PC-9 (cell line): Measurements from ENCODE around the gene NFX1. TPM values are rescaled to one million over a fixed set of nuclear protein-coding genes. Genes with fewer than 3 reads are reported as not detected.
"Not testable (repeated sequence)": the region's sequence is repeated elsewhere in the genome, so short reads cannot be mapped to it uniquely, and the experiment has no call there.

Experiments used
- BruUV-seq: library from RNA; stranded (reverse); fragments of 400-500 nt; replicated peaks from 2 replicates; lab custom pipeline; 2021; lab: Mats Ljungman, UMichigan
- CTCF ChIA-PET: fragments of 300-600 bp; sonication (Branson Sonifier 250); formaldehyde crosslinking; loops from one replicate; lab custom pipeline; 2022; ENCODE audit warnings: antibody characterized with exemption; lab: Charles Lee
- POLR2A ChIA-PET: fragments of 300-600 bp; sonication (Branson Sonifier 250); formaldehyde crosslinking; loops from one replicate; lab custom pipeline; 2022; ENCODE audit warnings: antibody characterized with exemption; ENCODE audit not compliant: unreplicated experiment; lab: Charles Lee
- DNase-seq, 2 experiments: peaks; one replicate each; pipeline versions ENCODE4 v3.0.0 to v3.0.0-alpha.2; 2015 to 2022; ENCODE audit warnings: mixed read lengths in 1 of 2
- H2AFZ ChIP-seq: fragments of 200-600 bp; sonication (generic); 2 replicates; pipeline ENCODE4 v1.8.1; 2017; ENCODE audit warnings: antibody characterized with exemption
- H3F3A ChIP-seq: fragments of 200-600 bp; sonication (generic); 2 replicates; pipeline ENCODE4 v1.8.1; 2017; ENCODE audit warnings: antibody characterized with exemption, mild to moderate bottlenecking, low read depth; ENCODE audit not compliant: insufficient read depth
- H3K27ac ChIP-seq: fragments of 200-600 bp; sonication (generic); 2 replicates; pipeline ENCODE4 v1.6.1; 2016; ENCODE audit warnings: mixed run types
- H3K27me3 ChIP-seq: fragments of 200-600 bp; sonication (generic); 2 replicates; pipeline ENCODE4 v1.6.1; 2016; ENCODE audit warnings: low read depth, mixed run types; ENCODE audit not compliant: insufficient read depth
- H3K36me3 ChIP-seq: fragments of 200-600 bp; sonication (generic); 2 replicates; pipeline ENCODE4 v1.6.1; 2016; ENCODE audit warnings: low read depth, mixed run types
- H3K4me1 ChIP-seq: fragments of 200-600 bp; sonication (generic); replicated peaks from 2 replicates; pipeline ENCODE4 v1.6.1; 2016; ENCODE audit warnings: mixed run types; ENCODE audit not compliant: insufficient read depth
- H3K4me2 ChIP-seq: fragments of 200-600 bp; sonication (generic); 2 replicates; pipeline ENCODE4 v1.6.1; 2017; ENCODE audit warnings: mixed run types
- H3K4me3 ChIP-seq: fragments of 200-600 bp; sonication (generic); 2 replicates; pipeline ENCODE4 v1.6.1; 2016; ENCODE audit warnings: mixed run types
- H3K79me2 ChIP-seq: fragments of 200-600 bp; sonication (generic); 2 replicates; pipeline ENCODE4 v1.6.1; 2017; ENCODE audit warnings: low read depth, mixed run types
- H3K9me2 ChIP-seq: fragments of 200-600 bp; sonication (generic); 2 replicates; pipeline ENCODE4 v1.8.1; 2017; ENCODE audit warnings: mild to moderate bottlenecking; ENCODE audit not compliant: insufficient read depth
- H3K9me3 ChIP-seq: fragments of 200-600 bp; sonication (generic); 2 replicates; pipeline ENCODE4 v1.8.1; 2016; ENCODE audit warnings: low read depth; ENCODE audit not compliant: insufficient read depth
- H4K20me1 ChIP-seq: fragments of 200-600 bp; sonication (generic); 2 replicates; pipeline ENCODE4 v1.8.1; 2017; ENCODE audit not compliant: insufficient read depth
- CTCF ChIP-seq: fragments of 200-600 bp; sonication (generic); conservative IDR thresholded peaks from 2 replicates; pipeline ENCODE4 v1.6.1; 2017; ENCODE audit warnings: mixed run types, antibody characterized with exemption, mild to moderate bottlenecking, moderate library complexity
- EZH2 ChIP-seq: fragments of 200-600 bp; sonication (generic); IDR thresholded peaks from 2 replicates; pipeline ENCODE4 v1.8.0; 2017; ENCODE audit warnings: antibody characterized with exemption, low read depth
- intact Hi-C: fragments of 100-400 bp; cut with micrococcal nuclease; formaldehyde crosslinking; loops from one replicate; pipeline ENCODE4 v1.10.0; 2022; ENCODE audit not compliant: unreplicated experiment
- total RNA-seq: library from RNA; stranded (reverse); gene quantifications from 2 replicates; pipeline ENCODE4 v1.2.3, GENCODE V29; 2021

NFX1 gene
- total RNA-seq, 1 experiment from 2014 or later: 14.9 TPM

- BruUV-seq: no TSS peak
- H3K27ac ChIP-seq: no peak overlapping the region
- intact Hi-C loops: loop anchor here (10.0 kb wide), 1 partner anchor 85 kb away; the partner anchor contains the start of gene NFX1
- H3K4me1 ChIP-seq: peaks cover 6% of the 10 kb centered on the region; the same call in 1 of the 2 replicates
- H3K79me2 ChIP-seq: no peaks in the 10 kb centered on the region
- no peak for TF ChIP-seq EZH2
- no peak for TF ChIP-seq CTCF
- no peak overlapping the region for H3K4me3 ChIP-seq
- no peak overlapping the region for H2AFZ ChIP-seq
- H3F3A ChIP-seq: no peaks in the 10 kb centered on the region
- no peaks in the 10 kb centered on the region for H3K36me3 ChIP-seq
- ChIA-PET POLR2A (no interaction called here), CTCF (interaction anchor here (0.7 kb wide), 2 partner anchors 67 to 92 kb away, joined by 4 to 5 read pairs; partner anchors contain the start of gene AQP3)
- no peaks in the 10 kb centered on the region for H4K20me1 ChIP-seq
- no peak overlapping the region for H3K4me2 ChIP-seq
- H3K27me3 ChIP-seq: no peaks in the 10 kb centered on the region
- DNase-seq: no peak
- H3K9me3 ChIP-seq: no peaks in the 10 kb centered on the region
- no peaks in the 10 kb centered on the region for H3K9me2 ChIP-seq
Observed at GRCh38 chr9:33379666-33380389, 89.5 kb downstream of the NFX1 start.

GRCh38 chr9:33380390-33381094 lies 90.2 kb downstream of the NFX1 start:
- no peak for DNase-seq
- H3K36me3 ChIP-seq: no peaks in the 10 kb centered on the region
- ChIA-PET POLR2A (no interaction called here), CTCF (interaction anchor here (0.7 kb wide), 1 partner anchor 67 kb away, joined by 4 read pairs; the partner anchor contains the start of gene AQP3)
- H4K20me1 ChIP-seq: no peaks in the 10 kb centered on the region
- no peak overlapping the region for H3K27ac ChIP-seq
- H2AFZ ChIP-seq: no peak overlapping the region
- H3K9me2 ChIP-seq: no peaks in the 10 kb centered on the region
- H3K9me3 ChIP-seq: no peaks in the 10 kb centered on the region
- intact Hi-C loops: no loop called here
- peaks cover 1% of the 10 kb centered on the region; the same call in 1 of the 2 replicates for H3K4me1 ChIP-seq
- no peak overlapping the region for H3K4me3 ChIP-seq
- BruUV-seq: no TSS peak
- TF ChIP-seq EZH2 (no peak), CTCF (no peak)
- H3K27me3 ChIP-seq: no peaks in the 10 kb centered on the region
- H3K79me2 ChIP-seq: no peaks in the 10 kb centered on the region
- no peaks in the 10 kb centered on the region for H3F3A ChIP-seq
- no peak overlapping the region for H3K4me2 ChIP-seq

GRCh38 chr9:33381231-33381791 lies 91.0 kb downstream of the NFX1 start:
- Histone ChIP-seq H3K4me2 (no peak overlapping the region), H3K36me3 (no peaks in the 10 kb centered on the region), H3F3A (no peaks in the 10 kb centered on the region), H3K27me3 (no peaks in the 10 kb centered on the region), H4K20me1 (no peaks in the 10 kb centered on the region), H3K9me2 (no peaks in the 10 kb centered on the region), H2AFZ (no peak overlapping the region), H3K27ac (no peak overlapping the region), H3K9me3 (no peaks in the 10 kb centered on the region), H3K79me2 (no peaks in the 10 kb centered on the region), H3K4me3 (no peak overlapping the region), H3K4me1 (no peaks in the 10 kb centered on the region)
- no TSS peak for BruUV-seq
- DNase-seq: no peak
- ChIA-PET CTCF (interaction anchor here (0.6 kb wide), 2 partner anchors 160 to 357 kb away, joined by 8 to 9 read pairs; no protein-coding TSS in a partner anchor), POLR2A (interaction anchor here (0.6 kb wide), 1 partner anchor 136 kb away, joined by 3 read pairs; no protein-coding TSS in a partner anchor)
- intact Hi-C loops: no loop called here
- TF ChIP-seq EZH2 (no peak), CTCF (no peak)

- H3K4me1 ChIP-seq, H3K9me3 ChIP-seq, H3K9me2 ChIP-seq, intact Hi-C loops, H3K79me2 ChIP-seq, H3K27ac ChIP-seq, H3K4me3 ChIP-seq, H3K4me2 ChIP-seq, H3F3A ChIP-seq, H4K20me1 ChIP-seq, H2AFZ ChIP-seq, H3K36me3 ChIP-seq, BruUV-seq, H3K27me3 ChIP-seq: not testable (repeated sequence)
- DNase-seq: peak in 1 of 2 experiments; percentile 40
- ChIA-PET CTCF (interaction anchor here (0.7 kb wide), 1 partner anchor 34 kb away, joined by 4 read pairs; no protein-coding TSS in a partner anchor), POLR2A (interaction anchor here (0.6 kb wide), 2 partner anchors 92 to 149 kb away, joined by 5 to 7 read pairs; no protein-coding TSS in a partner anchor)
Observed at GRCh38 chr9:33382397-33382796, 92.1 kb downstream of the NFX1 start.
